ENCODE results near the gene GRAMD1A. TPM values are rescaled to one million over a fixed set of nuclear protein-coding genes. Genes with fewer than 3 reads are reported as not detected.

Gene GRAMD1A
- total and polyA plus RNA-seq, 11 donors: 21.8 to 64.5 (median 31.3) TPM

GRCh38 chr19:34959021-34959420 lies 41.1 kb upstream of the GRAMD1A start:
- no peak for ATAC-seq
- no peak for DNase-seq
- no peak for TF ChIP-seq POLR2A (IDR thresholded peaks at IDR 0.05)
- peaks cover 27 to 76% (median 45%) of the 10 kb centered on the region in 9 donors for H3K36me3 ChIP-seq
- H3K4me3 ChIP-seq: no peak overlapping the region
- intact Hi-C loops (cut with DNase I): no loop called here
- WGBS, 4 donors: 90 to 99% (median 93%) methylated on average over 7 of the region's 7 CpGs
- H3K9me3 ChIP-seq: peaks cover 7 to 83% (median 70%) of the 10 kb centered on the region in 12 donors
- H3K4me1 ChIP-seq: peaks cover 0 to 22% (median 13%) of the 10 kb centered on the region in 12 donors
- H3K27ac ChIP-seq: no peak overlapping the region
- no peaks in the 10 kb centered on the region for H3K27me3 ChIP-seq

- WGBS, 4 donors: 94 to 98% (median 97%) methylated on average over 8 of the region's 8 CpGs
- H3K27me3 ChIP-seq: no peaks in the 10 kb centered on the region
- no peak overlapping the region for H3K27ac ChIP-seq
- H3K36me3 ChIP-seq: peaks cover 27 to 66% (median 45%) of the 10 kb centered on the region in 9 donors
- DNase-seq: no peak
- peaks cover 0 to 28% (median 13%) of the 10 kb centered on the region in 12 donors for H3K4me1 ChIP-seq
- no peak overlapping the region for H3K4me3 ChIP-seq
- TF ChIP-seq POLR2A (IDR thresholded peaks at IDR 0.05) (no peak), CTCF (IDR thresholded peaks at IDR 0.05) (no peak)
- intact Hi-C loops (cut with DNase I): no loop called here
- peaks cover 7 to 72% (median 59%) of the 10 kb centered on the region in 12 donors for H3K9me3 ChIP-seq
- no peak for ATAC-seq
Measured at GRCh38 chr19:34960103-34960805, 39.9 kb upstream of the GRAMD1A start.

- no peak overlapping the region for H3K27ac ChIP-seq
- intact Hi-C loops (cut with DNase I): no loop called here
- no peak overlapping the region for H3K4me3 ChIP-seq
- ATAC-seq (no peak), DNase-seq (no peak)
- H3K27me3 ChIP-seq: no peaks in the 10 kb centered on the region
- WGBS, 4 donors: 92 to 98% (median 96%) methylated on average over 12 of the region's 12 CpGs
- peaks cover 0 to 28% (median 13%) of the 10 kb centered on the region in 12 donors for H3K4me1 ChIP-seq
- H3K36me3 ChIP-seq: peaks cover 22 to 58% (median 44%) of the 10 kb centered on the region in 9 donors
- TF ChIP-seq CTCF (IDR thresholded peaks at IDR 0.05) (no peak), POLR2A (IDR thresholded peaks at IDR 0.05) (no peak)
- H3K9me3 ChIP-seq: peaks cover 7 to 67% (median 51%) of the 10 kb centered on the region in 12 donors
Measured at GRCh38 chr19:34960940-34961679, 39.0 kb upstream of the GRAMD1A start.

- DNase-seq: peak in 3 of 5 donors; percentile 35 to 45 (median 36)
- peaks cover 19 to 49% (median 36%) of the 10 kb centered on the region in 9 donors for H3K36me3 ChIP-seq
- peaks cover 7 to 58% (median 43%) of the 10 kb centered on the region in 12 donors for H3K9me3 ChIP-seq
- peaks cover 0 to 28% (median 13%) of the 10 kb centered on the region in 12 donors for H3K4me1 ChIP-seq
- WGBS, 4 donors: 64 to 75% (median 70%) methylated on average over 5 of the region's 5 CpGs
- no peaks in the 10 kb centered on the region for H3K27me3 ChIP-seq
- peak overlapping the region; percentile 23 to 88 (median 78) for H3K27ac ChIP-seq
- peak overlapping the region in 9 of 12 donors; percentile 28 to 99 (median 97) for H3K4me3 ChIP-seq
- ATAC-seq: peak; percentile 32 to 80 (median 54)
- TF ChIP-seq CTCF (IDR thresholded peaks at IDR 0.05): no peak
- no peak for TF ChIP-seq POLR2A (IDR thresholded peaks at IDR 0.05)
- intact Hi-C loops (cut with DNase I): no loop called here
Measured at GRCh38 chr19:34961775-34962686, 38.1 kb upstream of the GRAMD1A start.
